ENCODE results near the gene SRC. TPM values are rescaled to one million over a fixed set of nuclear protein-coding genes. Genes with fewer than 3 reads are reported as not detected.
A peak's percentile ranks its signal among the peaks of the same experiment; 100 is the strongest.

SRC gene
- total RNA-seq, 1 experiment from 2014 or later, result 42.3 TPM

GRCh38 chr20:37343212-37343993, 2.5 kb upstream of the SRC start:
- H3K27ac ChIP-seq (ENCODE audit: low read depth, low read length), result no peak overlapping the region; the same call in 1 of the 2 replicates
- intact Hi-C loops (cut with micrococcal nuclease), result loop anchor here (5.0 kb wide), 1 partner anchor 46 kb away; no protein-coding TSS in a partner anchor
- CTCF ChIA-PET, result no interaction called here
- no peaks in the 10 kb centered on the region for H3K9me3 ChIP-seq (ENCODE audit: control insufficient read depth in 1 of 2, insufficient read depth in 1 of 2, low read depth in 1 of 2, low read length in 2 of 2)
- 0 out of 2 replicates have a peak overlapping the region, but pooled peaks have one; percentile 10 for H3K9ac ChIP-seq (ENCODE audit: low read length)
- peaks cover 32 to 57% of the 10 kb centered on the region in 2 experiments for H3K4me1 ChIP-seq (ENCODE audit: control insufficient read depth in 1 of 2, insufficient read depth in 2 of 2, low read length in 2 of 2)
- peak overlapping the region; percentile 93 for H3K4me2 ChIP-seq (ENCODE audit: low read length)
- H2AFZ ChIP-seq (ENCODE audit: low read depth, low read length, poor library complexity, severe bottlenecking), result no peak overlapping the region
- no peaks in the 10 kb centered on the region for H3K27me3 ChIP-seq (ENCODE audit: insufficient read depth, low read length)
- H3K36me3 ChIP-seq (ENCODE audit: control insufficient read depth in 1 of 2, insufficient read depth in 2 of 2, low read length in 2 of 2), result no peaks in the 10 kb centered on the region; a peak in 1 of 4 replicates
- ATAC-seq, result no peak
- no TSS peak for BruUV-seq (replicated peaks)
- H3K4me3 ChIP-seq (replicated peaks in 1 of 2; ENCODE audit: low read depth in 1 of 2, low read length in 2 of 2), result no peak overlapping the region
- TF ChIP-seq SP1 (IDR thresholded peaks at IDR 0.05; ENCODE audit: low read depth) (no peak), CBX3 (IDR thresholded peaks at IDR 0.05; ENCODE audit: low read depth) (peak; percentile 16; the same call in 1 of the 2 replicates), MAX (IDR thresholded peaks at IDR 0.05) (peak; percentile 91), POLR2AphosphoS5 (IDR thresholded peaks at IDR 0.05; ENCODE audit: low read depth, low read length) (peak; percentile 26; the same call in 1 of the 2 replicates), YY1 (IDR thresholded peaks at IDR 0.05; ENCODE audit: extremely low read depth, insufficient replicate concordance, low read depth, low read length) (no peak), JUND (IDR thresholded peaks at IDR 0.05) (no peak)
- POLR2A ChIA-PET, result no interaction called here
- H4K20me1 ChIP-seq (ENCODE audit: insufficient read depth), result no peaks in the 10 kb centered on the region
- RAD21 ChIA-PET (ENCODE audit: low non-redundant PET in 1 of 2, low total read pairs in 2 of 2, uncharacterized antibody in 2 of 2, unreplicated experiment in 2 of 2), result no interaction called here
- peaks cover 28% of the 10 kb centered on the region for H3K79me2 ChIP-seq (ENCODE audit: insufficient read depth, low read length)
- no peak for DNase-seq (ENCODE audit: low read depth, low spot score)
- H3K9me2 ChIP-seq (ENCODE audit: insufficient read depth), result no peaks in the 10 kb centered on the region

GRCh38 chr20:37343994-37344355, 2.0 kb upstream of the SRC start:
- TF ChIP-seq EGR1 (IDR thresholded peaks at IDR 0.05; ENCODE audit: low read depth) (no peak), CBX3 (IDR thresholded peaks at IDR 0.05; ENCODE audit: low read depth) (0 out of 2 replicates have a peak, but pooled peaks have one; percentile 0)
- ChIA-PET CTCF (no interaction called here), RAD21 (ENCODE audit: low non-redundant PET in 1 of 2, low total read pairs in 2 of 2, uncharacterized antibody in 2 of 2, unreplicated experiment in 2 of 2) (no interaction called here), POLR2A (no interaction called here)
- H4K20me1 ChIP-seq (ENCODE audit: insufficient read depth), result no peaks in the 10 kb centered on the region
- no peak for ATAC-seq
- no peak overlapping the region for H3K4me3 ChIP-seq (replicated peaks in 1 of 2; ENCODE audit: low read depth in 1 of 2, low read length in 2 of 2)
- H3K9me2 ChIP-seq (ENCODE audit: insufficient read depth), result no peaks in the 10 kb centered on the region
- H3K27me3 ChIP-seq (ENCODE audit: insufficient read depth, low read length), result no peaks in the 10 kb centered on the region
- no peak overlapping the region for H2AFZ ChIP-seq (ENCODE audit: low read depth, low read length, poor library complexity, severe bottlenecking)
- peak overlapping the region; percentile 53; the same call in 1 of the 2 replicates for H3K27ac ChIP-seq (ENCODE audit: low read depth, low read length)
- DNase-seq (ENCODE audit: low read depth, low spot score), result no peak
- H3K9ac ChIP-seq (ENCODE audit: low read length), result 0 out of 2 replicates have a peak overlapping the region, but pooled peaks have one; percentile 71
- H3K36me3 ChIP-seq (ENCODE audit: control insufficient read depth in 1 of 2, insufficient read depth in 2 of 2, low read length in 2 of 2), result no peaks in the 10 kb centered on the region; a peak in 1 of 4 replicates
- H3K9me3 ChIP-seq (ENCODE audit: control insufficient read depth in 1 of 2, insufficient read depth in 1 of 2, low read depth in 1 of 2, low read length in 2 of 2), result no peaks in the 10 kb centered on the region
- H3K4me2 ChIP-seq (ENCODE audit: low read length), result peak overlapping the region; percentile 93
- intact Hi-C loops (cut with micrococcal nuclease), result loop anchor here (5.0 kb wide), 1 partner anchor 47 kb away; no protein-coding TSS in a partner anchor
- no TSS peak for BruUV-seq (replicated peaks)
- peaks cover 33% of the 10 kb centered on the region for H3K79me2 ChIP-seq (ENCODE audit: insufficient read depth, low read length)
- peaks cover 32 to 62% of the 10 kb centered on the region in 2 experiments for H3K4me1 ChIP-seq (ENCODE audit: control insufficient read depth in 1 of 2, insufficient read depth in 2 of 2, low read length in 2 of 2)

Data from HCT116 (cell line).